GM12875 (cell line): ENCODE results near the gene CSN1S1.
"Not testable (repeated sequence)": the region's sequence is repeated elsewhere in the genome, so short reads cannot be mapped to it uniquely, and the experiment has no call there.

Source experiments
- H3K4me3 ChIP-seq: one replicate; pipeline ENCODE4 v1.5.1; 2011; ENCODE audit warnings: low read depth, low read length, control low read depth
- CTCF ChIP-seq: IDR thresholded peaks from 2 replicates; pipeline ENCODE4 v1.5.1; 2011; ENCODE audit warnings: low read depth, mild to moderate bottlenecking, control low read depth, inconsistent platforms, low read length, moderate library complexity, borderline replicate concordance; ENCODE audit not compliant: insufficient read depth

CSN1S1 gene

GRCh38 chr4:69907151-69907550 lies 23.7 kb upstream of the CSN1S1 start:
- no peak overlapping the region for H3K4me3 ChIP-seq
- TF ChIP-seq CTCF: no peak

- TF ChIP-seq CTCF: no peak
- no peak overlapping the region for H3K4me3 ChIP-seq
Observed at GRCh38 chr4:69909195-69909594, 21.7 kb upstream of the CSN1S1 start.

GRCh38 chr4:69910016-69910782 lies 20.7 kb upstream of the CSN1S1 start:
- no peak overlapping the region for H3K4me3 ChIP-seq
- TF ChIP-seq CTCF: no peak

- no peak for TF ChIP-seq CTCF
- H3K4me3 ChIP-seq: no peak overlapping the region
Observed at GRCh38 chr4:69920874-69921273, 10.0 kb upstream of the CSN1S1 start.

- not testable (repeated sequence) for H3K4me3 ChIP-seq
Observed at GRCh38 chr4:69923782-69924410, 7.0 kb upstream of the CSN1S1 start.

- TF ChIP-seq CTCF: no peak
- no peak overlapping the region for H3K4me3 ChIP-seq
Observed at GRCh38 chr4:69934150-69934549, 3.3 kb downstream of the CSN1S1 start.

- no peak overlapping the region for H3K4me3 ChIP-seq
- no peak for TF ChIP-seq CTCF
Observed at GRCh38 chr4:69936566-69936965, 5.7 kb downstream of the CSN1S1 start.

- no peak overlapping the region for H3K4me3 ChIP-seq
- TF ChIP-seq CTCF: no peak
Observed at GRCh38 chr4:69951602-69952001, 20.7 kb downstream of the CSN1S1 start.
